HCT116 (cell line): ENCODE results near the gene DNAH9. TPM values are rescaled to one million over a fixed set of nuclear protein-coding genes. Genes with fewer than 3 reads are reported as not detected.

ENCODE experiments used
- ATAC-seq: fragments of 200-7000 bp; cut with Tn5 transposase; 2 replicates; pipeline ENCODE4 v1.9.1; 2020; ENCODE audit warnings: mild to moderate bottlenecking, moderate library complexity
- BruUV-seq: library from RNA; stranded (reverse); fragments of 400-500 nt; replicated peaks from 2 replicates; lab custom pipeline; 2021; lab: Mats Ljungman, UMichigan
- CTCF ChIA-PET: fragments of 300-600 bp; sonication (Branson Sonifier 250); formaldehyde crosslinking; loops from one replicate; lab custom pipeline; 2021; ENCODE audit warnings: antibody characterized with exemption; lab: Charles Lee
- POLR2A ChIA-PET: fragments of 300-600, 350-600 bp; sonication (Branson Sonifier 250); formaldehyde crosslinking; loops from one replicate; lab custom pipeline; 2021; ENCODE audit warnings: antibody characterized with exemption; lab: Charles Lee
- RAD21 ChIA-PET, 2 experiments: fragments of 300-600 bp; sonication (Branson Sonifier 250); formaldehyde crosslinking; loops; one replicate each; lab custom pipeline; 2023; ENCODE audit warnings: low total read pairs in 2 of 2; ENCODE audit not compliant: uncharacterized antibody in 2 of 2, unreplicated experiment in 2 of 2, low non-redundant PET in 1 of 2; lab: Charles Lee
- DNase-seq: peaks from one replicate; pipeline ENCODE4 v3.0.0-alpha.2; 2010; ENCODE audit warnings: low read depth, low spot score
- H2AFZ ChIP-seq: fragments of 200-600 bp; shearing (Covaris generic), sonication (generic); 2 replicates; pipeline ENCODE4 v1.6.1; 2017; ENCODE audit warnings: low read depth, mixed run types, mixed read lengths, antibody characterized with exemption, low read length; ENCODE audit not compliant: poor library complexity, severe bottlenecking
- H3K27ac ChIP-seq: 2 replicates; pipeline ENCODE4 v1.5.1; 2012; ENCODE audit warnings: low read depth, low read length
- H3K27me3 ChIP-seq: fragments of 200-600 bp; sonication (generic); 2 replicates; pipeline ENCODE4 v1.6.1; 2016; ENCODE audit warnings: mixed run types, low read length, mixed read lengths; ENCODE audit not compliant: insufficient read depth
- H3K36me3 ChIP-seq, 2 experiments: fragments of 200-500 bp in 1 of 2; fragments of 200-600 bp in 1 of 2; sonication (Bioruptor generic) in 1 of 2; sonication (generic) in 1 of 2; 2 replicates each; pipeline versions ENCODE4 v1.5.1 to v1.6.1; 2014 to 2016; ENCODE audit warnings: low read length in 2 of 2, inconsistent platforms in 1 of 2, mixed read lengths in 1 of 2, mixed run types in 1 of 2; ENCODE audit not compliant: insufficient read depth in 2 of 2, control insufficient read depth in 1 of 2
- H3K4me1 ChIP-seq, 2 experiments: fragments of 200-600 bp in 1 of 2; sonication (generic) in 1 of 2; 2 replicates each; pipeline versions ENCODE4 v1.5.1 to v1.6.1; 2012 to 2017; ENCODE audit warnings: low read length in 2 of 2, inconsistent platforms in 1 of 2, mild to moderate bottlenecking in 1 of 2, mixed read lengths in 1 of 2, mixed run types in 1 of 2, moderate library complexity in 1 of 2; ENCODE audit not compliant: insufficient read depth in 2 of 2, control insufficient read depth in 1 of 2
- H3K4me2 ChIP-seq: fragments of 200-600 bp; sonication (generic); 2 replicates; pipeline ENCODE4 v1.6.1; 2017; ENCODE audit warnings: mixed run types, low read length, mixed read lengths
- H3K4me3 ChIP-seq, 2 experiments: fragments of 200-600 bp in 1 of 2; sonication (generic) in 1 of 2; replicated peaks in 1 of 2; 2 replicates each; pipeline ENCODE4 v1.5.1; 2011 to 2016; ENCODE audit warnings: low read length in 2 of 2, control low read depth in 1 of 2, low read depth in 1 of 2, mild to moderate bottlenecking in 1 of 2, mixed read lengths in 1 of 2, mixed run types in 1 of 2
- H3K79me2 ChIP-seq: fragments of 200-600 bp; sonication (generic); 2 replicates; pipeline ENCODE4 v1.6.1; 2017; ENCODE audit warnings: mild to moderate bottlenecking, mixed run types, low read length, moderate library complexity, mixed read lengths; ENCODE audit not compliant: insufficient read depth
- H3K9ac ChIP-seq: fragments of 200-600 bp; sonication (generic); 2 replicates; pipeline ENCODE4 v1.6.1; 2016; ENCODE audit warnings: low read length, mixed read lengths
- H3K9me2 ChIP-seq: fragments of 200-600 bp; sonication (generic), shearing (Covaris generic); 2 replicates; pipeline ENCODE4 v1.6.1; 2017; ENCODE audit warnings: mixed run types, mild to moderate bottlenecking, moderate library complexity; ENCODE audit not compliant: insufficient read depth
- H3K9me3 ChIP-seq, 2 experiments: fragments of 200-500 bp in 1 of 2; fragments of 200-600 bp in 1 of 2; sonication (Bioruptor generic) in 1 of 2; sonication (generic) in 1 of 2; 2 replicates each; pipeline ENCODE4 v1.6.1; 2014 to 2017; ENCODE audit warnings: low read length in 2 of 2, mixed read lengths in 2 of 2, inconsistent platforms in 1 of 2, low read depth in 1 of 2, mild to moderate bottlenecking in 1 of 2, mixed run types in 1 of 2, moderate library complexity in 1 of 2; ENCODE audit not compliant: control insufficient read depth in 1 of 2, insufficient read depth in 1 of 2
- H4K20me1 ChIP-seq: fragments of 200-600 bp; sonication (generic), shearing (Covaris generic); 2 replicates; pipeline ENCODE4 v1.6.1; 2017; ENCODE audit warnings: mixed run types, mild to moderate bottlenecking, moderate library complexity; ENCODE audit not compliant: insufficient read depth
- ATF3 ChIP-seq: IDR thresholded peaks from 2 replicates; pipeline ENCODE4 v1.6.1; 2012
- CBX3 ChIP-seq: IDR thresholded peaks from 2 replicates; pipeline ENCODE4 v1.6.1; 2012; ENCODE audit warnings: low read depth
- CTCF ChIP-seq, 3 experiments: fragments of 200-600 bp in 1 of 3; sonication (generic) in 1 of 3; IDR thresholded peaks in 2 of 3; conservative IDR thresholded peaks in 1 of 3; 2 replicates each; pipeline ENCODE4 v1.5.1; 2012 to 2017; ENCODE audit warnings: low read depth in 2 of 3, low read length in 2 of 3, antibody characterized with exemption in 1 of 3, borderline replicate concordance in 1 of 3, control low read depth in 1 of 3, mild to moderate bottlenecking in 1 of 3, mixed read lengths in 1 of 3, mixed run types in 1 of 3, moderate library complexity in 1 of 3; ENCODE audit not compliant: insufficient read depth in 1 of 3
- ELF1 ChIP-seq: IDR thresholded peaks from 2 replicates; pipeline ENCODE4 v1.6.1; 2012; ENCODE audit warnings: low read depth, borderline replicate concordance
- EZH2 ChIP-seq: fragments of 200-600 bp; sonication (generic); IDR thresholded peaks from 2 replicates; pipeline ENCODE4 v1.6.1; 2017; ENCODE audit warnings: antibody characterized with exemption, mixed run types
- EZH2phosphoT487 ChIP-seq: fragments of 200-600 bp; IDR thresholded peaks from 2 replicates; pipeline ENCODE4 v1.6.1; 2018; ENCODE audit warnings: antibody characterized with exemption, borderline replicate concordance
- JUND ChIP-seq: IDR thresholded peaks from 2 replicates; pipeline ENCODE4 v1.6.1; 2012
- RAD21 ChIP-seq: IDR thresholded peaks from 2 replicates; pipeline ENCODE4 v1.6.1; 2012; ENCODE audit warnings: low read depth, mild to moderate bottlenecking
- SIN3A ChIP-seq: IDR thresholded peaks from 2 replicates; pipeline ENCODE4 v1.6.1; 2012; ENCODE audit warnings: low read depth
- SRF ChIP-seq: IDR thresholded peaks from 2 replicates; pipeline ENCODE4 v1.6.1; 2012; ENCODE audit warnings: low read depth
- ZBTB33 ChIP-seq: IDR thresholded peaks from 2 replicates; pipeline ENCODE4 v1.6.1; 2011; ENCODE audit warnings: mild to moderate bottlenecking, low read length, moderate library complexity; ENCODE audit not compliant: insufficient replicate concordance; ENCODE audit errors: extremely low read depth
- ZNF274 ChIP-seq: fragments of 200-500 bp; sonication (Bioruptor generic); IDR thresholded peaks from 2 replicates; pipeline ENCODE4 v1.6.1; 2014; ENCODE audit warnings: mild to moderate bottlenecking, low read depth, low read length, inconsistent platforms
- intact Hi-C: fragments of 100-400 bp; cut with micrococcal nuclease; formaldehyde crosslinking; loops from 2 replicates; pipeline ENCODE4 v1.10.0; 2022
- total RNA-seq: library from RNA; stranded (reverse); gene quantifications from one replicate; pipeline ENCODE4 v1.2.1, GENCODE V29; 2021; ENCODE audit not compliant: unreplicated experiment
- TF ChIP-seq, protein P1 (sequence below): IDR thresholded peaks from 2 replicates; pipeline ENCODE4 v1.6.1; 2012

Gene DNAH9
- total RNA-seq, 1 experiment from 2014 or later: not detected

DNA sequence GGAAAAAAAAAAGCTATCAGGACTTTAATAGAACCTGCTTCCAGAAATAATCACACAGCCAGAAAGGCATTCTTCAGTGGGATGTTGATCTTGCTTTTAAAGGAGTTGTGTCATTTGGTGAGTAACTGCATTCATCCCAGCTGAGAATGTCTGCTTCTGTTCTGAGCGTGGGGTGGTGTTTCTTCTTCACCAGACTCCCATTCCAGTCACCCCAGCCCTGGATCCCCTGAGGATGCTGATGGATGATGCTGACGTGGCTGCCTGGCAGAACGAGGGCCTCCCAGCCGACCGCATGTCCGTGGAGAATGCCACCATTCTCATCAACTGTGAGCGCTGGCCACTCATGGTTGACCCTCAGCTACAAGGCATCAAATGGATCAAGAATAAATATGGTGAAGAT, 276.5 kb downstream of the DNAH9 start (continued):
- no peak for TF ChIP-seq CTCF (IDR thresholded peaks at IDR 0.05 in 2 of 3, conservative IDR thresholded peaks at IDR 0.05 in 1 of 3; ENCODE audit: borderline replicate concordance in 1 of 3, insufficient read depth in 1 of 3, low read depth in 2 of 3, low read length in 2 of 3)
- TF ChIP-seq ELF1: no peak
- TF ChIP-seq EZH2phosphoT487: no peak
- TF ChIP-seq ATF3: no peak
- TF ChIP-seq SRF: no peak
- TF ChIP-seq SIN3A: no peak
- TF ChIP-seq JUND: no peak
- TF ChIP-seq EZH2: no peak
- TF ChIP-seq ZBTB33: no peak
- no peak for TF ChIP-seq CBX3
- TF ChIP-seq ZNF274: no peak

DNA sequence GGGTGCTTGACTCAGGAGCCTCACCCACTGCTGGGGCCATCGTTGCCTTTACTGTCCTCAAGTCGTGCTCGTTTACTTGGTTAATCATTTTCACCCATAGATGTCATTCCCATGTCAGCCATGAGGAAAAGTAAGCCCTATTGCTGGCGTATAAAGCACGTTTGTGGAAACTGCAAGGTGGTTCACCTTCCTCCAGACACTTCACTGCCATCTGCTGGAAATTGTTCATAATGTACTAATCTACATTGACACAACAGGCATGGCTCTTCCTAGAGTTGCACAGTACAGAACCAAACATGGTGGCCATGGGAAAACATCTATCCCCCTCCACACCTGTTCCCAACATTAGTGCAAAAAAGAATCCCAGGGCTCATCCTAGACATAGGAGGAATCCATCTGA, 282.4 kb downstream of the DNAH9 start:
- Histone ChIP-seq H3K79me2 (no peaks in the 10 kb centered on the region), H3K4me1 (no peaks in the 10 kb centered on the region), H3K9me2 (no peaks in the 10 kb centered on the region), H3K4me2 (no peak overlapping the region), H4K20me1 (no peaks in the 10 kb centered on the region), H2AFZ (no peak overlapping the region), H3K4me3 (no peak overlapping the region), H3K9ac (no peak overlapping the region), H3K36me3 (no peaks in the 10 kb centered on the region), H3K27me3 (no peaks in the 10 kb centered on the region), H3K9me3 (no peaks in the 10 kb centered on the region), H3K27ac (no peak overlapping the region)
- ChIA-PET RAD21 (no interaction called here), CTCF (interaction anchor here (1.5 kb wide), 1 partner anchor 55 kb away, joined by 5 read pairs; no protein-coding TSS in a partner anchor), POLR2A (no interaction called here)
- intact Hi-C loops: loop anchor here (5.0 kb wide), 1 partner anchor 238 kb away; no protein-coding TSS in a partner anchor
- peak; percentile 96 for ATAC-seq
- peak; percentile 48 for DNase-seq
- peak in 2 of 3 experiments; percentile 30 to 55; a peak in 4 of 6 replicates for TF ChIP-seq CTCF (IDR thresholded peaks at IDR 0.05 in 2 of 3, conservative IDR thresholded peaks at IDR 0.05 in 1 of 3; ENCODE audit: borderline replicate concordance in 1 of 3, insufficient read depth in 1 of 3, low read depth in 2 of 3, low read length in 2 of 3)
- TF ChIP-seq RAD21: peak; percentile 40; the same call in 1 of the 2 replicates
- no peak for TF ChIP-seq ZNF274
- TF ChIP-seq EZH2phosphoT487: no peak
- TF ChIP-seq, protein P1, sequence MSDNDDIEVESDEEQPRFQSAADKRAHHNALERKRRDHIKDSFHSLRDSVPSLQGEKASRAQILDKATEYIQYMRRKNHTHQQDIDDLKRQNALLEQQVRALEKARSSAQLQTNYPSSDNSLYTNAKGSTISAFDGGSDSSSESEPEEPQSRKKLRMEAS: no peak
- BruUV-seq: no TSS peak
